ENCODE data around the gene DDR2. TPM values are rescaled to one million over a fixed set of nuclear protein-coding genes. Genes with fewer than 3 reads are reported as not detected.

The DDR2 gene
- polyA plus RNA-seq, 1 donor from 2014 or later, result 0.69 TPM

DNA sequence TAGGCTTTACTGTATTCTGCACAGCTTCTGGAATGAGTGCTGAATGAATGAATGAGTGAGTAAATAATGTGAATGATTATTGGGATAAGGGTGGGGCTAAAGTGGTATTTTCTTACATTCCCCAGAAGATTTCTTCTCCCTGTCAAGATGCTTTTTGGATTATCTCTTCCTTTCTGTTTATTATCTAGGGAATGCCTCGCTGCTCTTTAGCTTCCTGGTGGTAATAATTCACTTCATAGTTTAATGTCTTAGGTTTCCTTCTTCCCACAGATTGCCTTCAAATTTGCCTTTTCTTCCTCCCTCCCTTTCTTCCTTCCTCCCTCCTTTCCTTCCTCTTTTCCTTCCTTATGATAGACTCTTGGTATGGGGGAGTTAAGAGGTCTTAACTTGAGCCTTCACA is 24.0 kb downstream of the DDR2 start:
- Histone ChIP-seq H3K9me2 (ENCODE audit: insufficient read depth, low read length) (no peaks in the 10 kb centered on the region), H3F3A (ENCODE audit: insufficient read depth, low read length, poor library complexity, severe bottlenecking) (no peaks in the 10 kb centered on the region), H3K36me3 (ENCODE audit: insufficient read depth, low read length) (no peaks in the 10 kb centered on the region), H3K27me3 (ENCODE audit: insufficient read depth, low read depth, low read length) (no peaks in the 10 kb centered on the region), H3K9me3 (ENCODE audit: low read length) (no peaks in the 10 kb centered on the region), H3K4me3 (ENCODE audit: low read length) (no peak overlapping the region), H3K4me2 (ENCODE audit: low read length) (no peak overlapping the region), H4K20me1 (ENCODE audit: insufficient read depth) (no peaks in the 10 kb centered on the region), H3K79me2 (replicated peaks; ENCODE audit: insufficient read depth, low read length) (no peaks in the 10 kb centered on the region), H3K27ac (ENCODE audit: low read length) (no peak overlapping the region), H2AFZ (ENCODE audit: low read depth, low read length) (no peak overlapping the region), H3K9ac (ENCODE audit: low read length) (no peak overlapping the region)
- no peak for TF ChIP-seq RAD21 (conservative IDR thresholded peaks at IDR 0.05)

DNA sequence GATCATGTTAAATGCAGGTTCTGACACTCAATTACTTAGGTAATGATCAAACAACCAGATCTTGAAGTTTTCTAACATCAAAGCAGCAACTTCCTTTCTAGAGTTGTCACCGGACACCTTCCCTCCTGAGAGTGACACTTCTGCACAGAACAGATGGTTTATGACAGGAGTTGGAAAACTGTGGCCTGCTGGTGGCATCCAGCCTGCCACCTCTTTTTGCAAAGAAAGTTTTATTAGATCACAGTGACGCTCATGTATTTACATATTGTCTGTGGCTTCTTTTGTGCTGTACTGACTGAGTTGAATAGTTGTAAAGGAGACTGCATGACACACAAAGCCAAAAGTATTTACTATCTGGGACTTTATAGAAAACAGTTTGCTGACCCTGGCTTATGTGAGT is 28.3 kb downstream of the DDR2 start:
- no peaks in the 10 kb centered on the region for H3K27me3 ChIP-seq (ENCODE audit: insufficient read depth, low read depth, low read length)
- no peaks in the 10 kb centered on the region for H3K36me3 ChIP-seq (ENCODE audit: insufficient read depth, low read length)
- H3K4me3 ChIP-seq (ENCODE audit: low read length), result no peak overlapping the region
- H3K9me3 ChIP-seq (ENCODE audit: low read length), result no peaks in the 10 kb centered on the region
- TF ChIP-seq EZH2 (IDR thresholded peaks at IDR 0.05; ENCODE audit: borderline replicate concordance, insufficient read depth, low read length, poor library complexity, severe bottlenecking) (no peak), TAF1 (IDR thresholded peaks at IDR 0.05; ENCODE audit: low read depth) (no peak)
- no peaks in the 10 kb centered on the region for H3K79me2 ChIP-seq (replicated peaks; ENCODE audit: insufficient read depth, low read length)
- H3F3A ChIP-seq (ENCODE audit: insufficient read depth, low read length, poor library complexity, severe bottlenecking), result no peaks in the 10 kb centered on the region
- no peak overlapping the region for H3K9ac ChIP-seq (ENCODE audit: low read length)
- no peak overlapping the region for H3K4me2 ChIP-seq (ENCODE audit: low read length)
- no peaks in the 10 kb centered on the region for H3K9me2 ChIP-seq (ENCODE audit: insufficient read depth, low read length)
- H3K27ac ChIP-seq (ENCODE audit: low read length), result no peak overlapping the region
- H4K20me1 ChIP-seq (ENCODE audit: insufficient read depth), result no peaks in the 10 kb centered on the region
- H2AFZ ChIP-seq (ENCODE audit: low read depth, low read length), result no peak overlapping the region

DNA sequence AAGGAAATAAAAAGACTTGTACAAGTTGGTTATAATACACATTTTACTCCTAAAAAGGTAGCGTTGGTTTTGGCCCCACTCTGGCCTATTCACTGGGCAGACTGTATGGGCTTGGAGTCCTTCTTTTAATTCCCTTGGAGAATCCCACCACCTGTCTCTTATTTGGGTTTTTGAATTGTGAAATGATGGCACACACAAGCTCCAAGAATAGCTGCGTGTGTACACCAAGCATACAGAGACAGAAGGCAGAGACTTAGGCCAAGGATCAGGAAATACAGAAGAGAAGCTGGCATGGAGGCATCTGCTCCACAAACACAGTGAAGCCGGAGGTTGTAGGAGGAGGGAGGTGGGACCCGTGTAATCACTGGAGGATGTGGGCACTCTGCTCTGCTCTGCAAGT is 29.1 kb downstream of the DDR2 start:
- no peak overlapping the region for H3K27ac ChIP-seq (ENCODE audit: low read length)
- no peaks in the 10 kb centered on the region for H3K9me2 ChIP-seq (ENCODE audit: insufficient read depth, low read length)
- no peaks in the 10 kb centered on the region for H3K9me3 ChIP-seq (ENCODE audit: low read length)
- no peaks in the 10 kb centered on the region for H3K27me3 ChIP-seq (ENCODE audit: insufficient read depth, low read depth, low read length)
- no peaks in the 10 kb centered on the region for H4K20me1 ChIP-seq (ENCODE audit: insufficient read depth)
- no peak overlapping the region for H3K4me3 ChIP-seq (ENCODE audit: low read length)
- no peak overlapping the region for H2AFZ ChIP-seq (ENCODE audit: low read depth, low read length)
- H3K9ac ChIP-seq (ENCODE audit: low read length), result no peak overlapping the region
- no peaks in the 10 kb centered on the region for H3K79me2 ChIP-seq (replicated peaks; ENCODE audit: insufficient read depth, low read length)
- no peaks in the 10 kb centered on the region for H3K36me3 ChIP-seq (ENCODE audit: insufficient read depth, low read length)
- no peak overlapping the region for H3K4me2 ChIP-seq (ENCODE audit: low read length)
- TF ChIP-seq POLR2AphosphoS5 (IDR thresholded peaks at IDR 0.05), result no peak
- no peak for TF ChIP-seq RAD21 (conservative IDR thresholded peaks at IDR 0.05)
- TF ChIP-seq, protein P1, sequence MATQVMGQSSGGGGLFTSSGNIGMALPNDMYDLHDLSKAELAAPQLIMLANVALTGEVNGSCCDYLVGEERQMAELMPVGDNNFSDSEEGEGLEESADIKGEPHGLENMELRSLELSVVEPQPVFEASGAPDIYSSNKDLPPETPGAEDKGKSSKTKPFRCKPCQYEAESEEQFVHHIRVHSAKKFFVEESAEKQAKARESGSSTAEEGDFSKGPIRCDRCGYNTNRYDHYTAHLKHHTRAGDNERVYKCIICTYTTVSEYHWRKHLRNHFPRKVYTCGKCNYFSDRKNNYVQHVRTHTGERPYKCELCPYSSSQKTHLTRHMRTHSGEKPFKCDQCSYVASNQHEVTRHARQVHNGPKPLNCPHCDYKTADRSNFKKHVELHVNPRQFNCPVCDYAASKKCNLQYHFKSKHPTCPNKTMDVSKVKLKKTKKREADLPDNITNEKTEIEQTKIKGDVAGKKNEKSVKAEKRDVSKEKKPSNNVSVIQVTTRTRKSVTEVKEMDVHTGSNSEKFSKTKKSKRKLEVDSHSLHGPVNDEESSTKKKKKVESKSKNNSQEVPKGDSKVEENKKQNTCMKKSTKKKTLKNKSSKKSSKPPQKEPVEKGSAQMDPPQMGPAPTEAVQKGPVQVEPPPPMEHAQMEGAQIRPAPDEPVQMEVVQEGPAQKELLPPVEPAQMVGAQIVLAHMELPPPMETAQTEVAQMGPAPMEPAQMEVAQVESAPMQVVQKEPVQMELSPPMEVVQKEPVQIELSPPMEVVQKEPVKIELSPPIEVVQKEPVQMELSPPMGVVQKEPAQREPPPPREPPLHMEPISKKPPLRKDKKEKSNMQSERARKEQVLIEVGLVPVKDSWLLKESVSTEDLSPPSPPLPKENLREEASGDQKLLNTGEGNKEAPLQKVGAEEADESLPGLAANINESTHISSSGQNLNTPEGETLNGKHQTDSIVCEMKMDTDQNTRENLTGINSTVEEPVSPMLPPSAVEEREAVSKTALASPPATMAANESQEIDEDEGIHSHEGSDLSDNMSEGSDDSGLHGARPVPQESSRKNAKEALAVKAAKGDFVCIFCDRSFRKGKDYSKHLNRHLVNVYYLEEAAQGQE (IDR thresholded peaks at IDR 0.05; ENCODE audit: borderline replicate concordance), result no peak
- no peak for TF ChIP-seq TAF1 (IDR thresholded peaks at IDR 0.05; ENCODE audit: low read depth)
- TF ChIP-seq, protein P2, sequence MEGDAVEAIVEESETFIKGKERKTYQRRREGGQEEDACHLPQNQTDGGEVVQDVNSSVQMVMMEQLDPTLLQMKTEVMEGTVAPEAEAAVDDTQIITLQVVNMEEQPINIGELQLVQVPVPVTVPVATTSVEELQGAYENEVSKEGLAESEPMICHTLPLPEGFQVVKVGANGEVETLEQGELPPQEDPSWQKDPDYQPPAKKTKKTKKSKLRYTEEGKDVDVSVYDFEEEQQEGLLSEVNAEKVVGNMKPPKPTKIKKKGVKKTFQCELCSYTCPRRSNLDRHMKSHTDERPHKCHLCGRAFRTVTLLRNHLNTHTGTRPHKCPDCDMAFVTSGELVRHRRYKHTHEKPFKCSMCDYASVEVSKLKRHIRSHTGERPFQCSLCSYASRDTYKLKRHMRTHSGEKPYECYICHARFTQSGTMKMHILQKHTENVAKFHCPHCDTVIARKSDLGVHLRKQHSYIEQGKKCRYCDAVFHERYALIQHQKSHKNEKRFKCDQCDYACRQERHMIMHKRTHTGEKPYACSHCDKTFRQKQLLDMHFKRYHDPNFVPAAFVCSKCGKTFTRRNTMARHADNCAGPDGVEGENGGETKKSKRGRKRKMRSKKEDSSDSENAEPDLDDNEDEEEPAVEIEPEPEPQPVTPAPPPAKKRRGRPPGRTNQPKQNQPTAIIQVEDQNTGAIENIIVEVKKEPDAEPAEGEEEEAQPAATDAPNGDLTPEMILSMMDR (IDR thresholded peaks at IDR 0.05; ENCODE audit: poor library complexity, severe bottlenecking), result no peak
- TF ChIP-seq SMC3 (conservative IDR thresholded peaks at IDR 0.05; ENCODE audit: poor library complexity), result no peak
- no peak for TF ChIP-seq EP300 (conservative IDR thresholded peaks at IDR 0.05; ENCODE audit: poor library complexity, severe bottlenecking)
- TF ChIP-seq MXI1 (conservative IDR thresholded peaks at IDR 0.05; ENCODE audit: poor library complexity, severe bottlenecking), result no peak
- no peak for TF ChIP-seq EZH2 (IDR thresholded peaks at IDR 0.05; ENCODE audit: borderline replicate concordance, insufficient read depth, low read length, poor library complexity, severe bottlenecking)
- H3F3A ChIP-seq (ENCODE audit: insufficient read depth, low read length, poor library complexity, severe bottlenecking), result no peaks in the 10 kb centered on the region
